ENCODE data around the gene DNAJC5. TPM values are rescaled to one million over a fixed set of nuclear protein-coding genes. Genes with fewer than 3 reads are reported as not detected.
A peak's percentile ranks its signal among the peaks of the same experiment; 100 is the strongest.

Gene DNAJC5
- total RNA-seq, 1 donor from 2014 or later: 78.2 TPM

DNA sequence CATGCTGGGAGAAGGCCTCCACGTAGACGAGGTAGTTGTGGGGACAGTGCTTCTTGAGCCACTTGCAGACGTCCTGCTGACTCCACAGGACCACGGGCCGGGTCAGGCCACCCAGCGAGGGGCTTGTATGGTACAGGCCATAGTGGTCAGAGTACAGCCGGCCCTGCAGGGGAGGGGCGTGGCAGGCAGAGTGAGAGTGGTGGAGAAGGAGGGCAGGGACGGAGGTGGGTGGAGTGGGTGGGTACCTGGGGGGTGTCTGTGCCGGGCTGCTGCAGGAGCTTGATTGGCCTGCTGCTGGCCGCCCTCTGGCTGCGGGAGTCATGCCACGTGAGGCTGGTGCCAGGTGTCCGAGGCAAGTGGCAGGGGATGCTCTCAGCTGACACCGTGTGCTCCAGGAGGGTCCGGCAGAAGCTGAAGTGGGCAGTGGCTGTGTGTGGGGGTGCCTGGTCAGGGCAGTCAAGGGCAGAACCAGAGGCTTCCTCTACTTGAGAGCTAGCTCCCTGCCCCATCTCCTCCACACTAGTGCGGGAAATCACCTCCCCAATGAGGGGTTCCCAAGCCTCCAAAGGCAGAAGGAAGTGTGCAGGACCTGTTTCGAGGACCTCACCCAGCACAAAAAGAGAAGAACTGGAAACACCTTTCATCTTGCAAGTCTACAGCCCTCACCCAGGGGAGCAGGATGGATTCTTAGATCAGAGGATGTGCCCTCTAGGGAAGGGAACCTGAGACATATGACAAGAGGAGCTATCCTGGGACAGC is 82.2 kb downstream of the DNAJC5 start:
- DNase-seq (ENCODE audit: extremely low read depth, low read depth, low spot score): no peak

DNA sequence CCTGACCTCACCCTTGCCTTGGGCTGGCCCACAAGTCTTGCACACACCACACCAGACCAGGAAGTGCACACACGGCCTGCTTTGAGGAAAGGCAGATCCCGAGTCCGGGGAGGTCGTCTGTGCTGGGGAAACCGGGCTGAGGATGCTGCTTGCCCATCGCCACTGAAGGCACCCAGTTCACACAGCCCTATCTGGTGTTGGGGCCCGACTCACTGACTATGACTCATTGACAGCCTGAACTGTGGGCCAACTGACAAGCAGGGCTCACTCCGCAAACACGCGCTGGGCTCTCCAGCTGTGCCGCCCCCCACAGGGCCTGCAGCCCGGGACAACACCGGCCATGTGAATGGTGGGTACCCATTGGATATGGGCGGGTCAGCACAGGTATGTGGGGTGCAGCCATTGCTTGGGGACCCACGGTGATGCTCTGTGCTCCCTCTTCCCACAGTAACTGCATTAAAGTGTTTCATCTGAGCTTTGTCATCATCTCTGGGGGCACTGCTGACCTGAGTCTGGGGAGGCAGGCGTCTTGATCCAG is 82.9 kb downstream of the DNAJC5 start:
- no peak for DNase-seq (ENCODE audit: extremely low read depth, low read depth, low spot score)

DNA sequence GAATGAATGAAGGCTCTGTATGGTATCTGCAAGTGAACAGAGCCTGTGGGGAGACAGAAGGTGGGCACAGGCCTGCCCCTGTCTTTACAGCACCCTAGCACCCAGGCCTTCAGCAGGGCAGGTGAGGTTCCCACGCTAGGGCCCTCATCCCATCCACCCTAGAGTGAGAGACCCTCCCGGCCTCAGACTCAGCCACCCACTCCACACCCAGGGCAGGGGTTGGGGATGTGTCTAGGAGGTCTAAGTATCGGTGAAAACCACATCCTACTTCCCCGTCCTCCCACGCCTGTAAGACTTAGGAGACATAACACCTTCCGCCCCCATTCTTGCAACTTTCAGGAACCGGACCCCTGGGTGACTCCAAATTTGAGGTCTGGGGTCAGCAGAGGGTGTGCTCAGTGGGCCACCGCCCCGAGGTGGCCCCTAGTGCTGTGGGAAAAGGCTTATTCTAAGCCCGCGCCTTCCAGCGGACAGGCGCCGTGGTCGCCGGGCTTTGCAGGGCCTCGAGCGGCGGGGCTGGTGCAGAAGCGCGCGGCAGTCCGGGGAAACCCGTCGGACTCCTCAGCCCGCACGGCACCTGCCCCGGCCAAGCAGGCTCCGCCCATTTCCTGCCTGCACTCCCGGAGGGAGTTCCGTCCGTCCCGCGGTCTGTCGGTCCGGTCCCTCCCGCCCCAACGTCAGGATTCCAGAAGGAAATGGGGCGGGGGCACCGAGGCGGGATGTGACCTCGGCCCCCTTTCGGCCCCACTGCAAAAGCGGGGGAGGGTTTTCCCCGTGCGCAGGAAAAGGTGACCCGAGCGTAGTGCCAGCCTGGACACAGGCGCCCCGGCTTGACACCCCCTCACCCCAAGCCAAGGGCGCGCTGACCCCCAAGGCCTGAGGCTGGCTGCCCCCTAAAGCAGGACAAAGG is 83.6 kb downstream of the DNAJC5 start:
- no peak for DNase-seq (ENCODE audit: extremely low read depth, low read depth, low spot score)

DNA sequence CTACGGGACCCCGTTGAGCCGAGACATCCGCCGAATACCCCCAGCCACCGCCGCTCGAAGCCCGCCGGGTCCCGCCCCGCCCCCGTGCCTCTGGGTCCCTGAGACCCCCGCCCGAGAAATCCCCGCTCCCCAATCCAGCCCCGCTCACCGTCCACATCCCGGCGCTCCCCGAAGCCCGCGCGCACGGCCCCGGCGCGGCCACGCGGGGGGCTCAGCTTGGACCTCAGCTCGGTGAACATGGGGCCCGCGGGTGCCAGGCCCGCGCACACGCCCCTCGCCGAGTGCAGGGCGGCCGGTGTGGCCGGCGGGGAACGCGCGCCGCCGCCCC is 84.3 kb downstream of the DNAJC5 start:
- no peak for DNase-seq (ENCODE audit: extremely low read depth, low read depth, low spot score)

GRCh38 chr20:63979557-63980316 is 84.8 kb downstream of the DNAJC5 start, which contains the start of gene SAMD10:
Gene SAMD10 (minus strand): TSS chr20:63979642. CDS start chr20:63979467, 175 bp downstream.
- DNase-seq (ENCODE audit: extremely low read depth, low read depth, low spot score): no peak

- DNase-seq (ENCODE audit: extremely low read depth, low read depth, low spot score): no peak
Observed at GRCh38 chr20:63980317-63980805, 85.4 kb downstream of the DNAJC5 start.

DNA sequence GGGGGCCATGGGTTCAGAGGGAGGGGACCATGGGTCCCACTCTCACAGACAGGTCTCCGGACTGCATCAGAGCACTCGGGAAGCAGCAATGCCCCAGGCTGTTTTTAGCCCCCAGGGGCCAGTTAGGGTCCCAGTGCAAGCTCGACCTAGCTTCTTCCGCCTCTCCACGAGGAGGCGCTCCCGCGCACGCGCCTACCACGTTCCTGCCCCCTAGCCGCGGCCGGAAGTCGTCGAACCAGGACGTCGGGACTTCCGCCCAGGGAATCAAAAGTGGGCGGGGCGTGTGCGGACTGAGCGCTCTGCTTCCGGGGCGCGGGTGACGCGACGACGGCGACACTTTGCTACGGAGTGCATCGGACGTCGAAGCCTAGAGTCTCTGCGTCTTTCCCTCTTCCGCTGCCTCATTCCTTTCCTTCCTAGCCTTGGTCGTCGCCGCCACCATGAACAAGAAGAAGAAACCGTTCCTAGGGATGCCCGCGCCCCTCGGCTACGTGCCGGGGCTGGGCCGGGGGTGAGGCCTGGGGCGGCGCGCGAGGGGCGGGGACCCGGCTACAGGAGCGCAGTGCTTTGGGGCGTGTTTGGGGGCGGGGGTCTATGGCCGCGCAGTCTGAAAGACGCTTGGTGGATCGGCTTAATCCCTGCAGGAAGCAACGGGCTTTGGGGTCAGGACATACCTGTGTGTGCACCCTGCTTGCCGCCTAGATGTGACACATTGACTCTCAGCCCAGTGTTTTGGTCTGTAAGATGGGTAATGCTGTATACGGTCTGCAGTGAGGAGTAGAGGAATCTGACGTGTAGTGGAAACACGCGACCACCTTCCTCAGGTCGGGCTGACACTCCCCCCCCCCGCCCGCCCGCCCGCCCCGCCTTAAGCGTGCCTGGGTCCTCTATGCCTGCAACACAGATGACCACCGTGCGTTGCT is 86.1 kb downstream of the DNAJC5 start, which contains the start of gene PRPF6:
Gene PRPF6, plus strand, starts transcription at position 327 of the 923 bp plus-strand sequence. Its CDS starts 114 bp downstream, at position 441.
- peak; percentile 55 for DNase-seq (ENCODE audit: extremely low read depth, low read depth, low spot score)

- DNase-seq (ENCODE audit: extremely low read depth, low read depth, low spot score): no peak
Observed at GRCh38 chr20:63982937-63983336, 88.0 kb downstream of the DNAJC5 start.

Other genes starting within 250 kb of the DNAJC5 start
- gene STMN3, start 241.7 kb upstream of the DNAJC5 start, total RNA-seq: 7.9 and 17.5 TPM in 2 replicates
- 9.2 and 20.1 TPM in 2 replicates for gene RTEL1, start 236.8 kb upstream of the DNAJC5 start, total RNA-seq
- gene TNFRSF6B, start 198.5 kb upstream of the DNAJC5 start, total RNA-seq: 96.8 and 186 TPM in 2 replicates
- gene ARFRP1, start 187.2 kb upstream of the DNAJC5 start, total RNA-seq: 41.8 and 55.7 TPM in 2 replicates
- gene ZGPAT, start 187.1 kb upstream of the DNAJC5 start, total RNA-seq: 32.3 and 40.9 TPM in 2 replicates
- 10.8 and 13.7 TPM in 2 replicates for gene LIME1, start 158.5 kb upstream of the DNAJC5 start, total RNA-seq
- gene SLC2A4RG, start 155.3 kb upstream of the DNAJC5 start, total RNA-seq: 44.2 and 81.2 TPM in 2 replicates
- 6.7 and 11.7 TPM in 2 replicates for gene ZBTB46, start 63.9 kb upstream of the DNAJC5 start, total RNA-seq
- gene ABHD16B, start 33.6 kb upstream of the DNAJC5 start, total RNA-seq: not detected in 2 replicates
- gene TPD52L2, start 29.9 kb upstream of the DNAJC5 start, total RNA-seq: 189 and 209 TPM in 2 replicates
- 28.3 and 45.4 TPM in 2 replicates for gene UCKL1, start 61.3 kb downstream of the DNAJC5 start, total RNA-seq
- gene ZNF512B, start 74.8 kb downstream of the DNAJC5 start, total RNA-seq: 15.9 and 24.3 TPM in 2 replicates
- 6.2 and 8.3 TPM in 2 replicates for gene SAMD10, start 84.5 kb downstream of the DNAJC5 start, total RNA-seq
- 63.2 and 64.3 TPM in 2 replicates for gene PRPF6, start 86.0 kb downstream of the DNAJC5 start, total RNA-seq
- gene C20orf204, start 141.1 kb downstream of the DNAJC5 start, total RNA-seq: 1.2 and 6.8 TPM in 2 replicates
- gene SOX18, start 154.5 kb downstream of the DNAJC5 start, total RNA-seq: 31.8 and 102 TPM in 2 replicates
- gene TCEA2, start 168.1 kb downstream of the DNAJC5 start, total RNA-seq: 34.5 and 61.0 TPM in 2 replicates
- gene RGS19, start 184.4 kb downstream of the DNAJC5 start, total RNA-seq: 32.6 and 40.3 TPM in 2 replicates
- 2.7 and 4.5 TPM in 2 replicates for gene OPRL1, start 185.0 kb downstream of the DNAJC5 start, total RNA-seq
- gene LKAAEAR1, start 189.3 kb downstream of the DNAJC5 start, total RNA-seq: 1.2 TPM in 1 of 2 replicates, not detected in the other
- not detected in 2 replicates for gene NPBWR2, start 212.4 kb downstream of the DNAJC5 start, total RNA-seq